Activated CD8-positive, alpha-beta T cell treated with anti-CD3 and anti-CD28 coated beads for 36 hours (primary cell): ENCODE results near the gene ZNF177. TPM values are rescaled to one million over a fixed set of nuclear protein-coding genes. Genes with fewer than 3 reads are reported as not detected.

Source experiments
- ATAC-seq: fragments of 200-7000 bp; cut with Tn5 transposase; one replicate; pipeline ENCODE4 v1.10.0; 2021; ENCODE audit warnings: mild to moderate bottlenecking, moderate library complexity
- CTCF ChIA-PET: fragments of 350-600 bp; sonication (Branson Sonifier 250); formaldehyde crosslinking; loops from one replicate; lab custom pipeline; 2021; ENCODE audit warnings: antibody characterized with exemption; lab: Charles Lee
- POLR2A ChIA-PET: fragments of 350-600 bp; sonication (Branson Sonifier 250); formaldehyde crosslinking; loops from one replicate; lab custom pipeline; 2021; ENCODE audit warnings: antibody characterized with exemption; lab: Charles Lee
- DNase-seq: peaks from one replicate; pipeline ENCODE4 v3.0.0-alpha.2; 2020
- H3K27ac Mint-ChIP-seq: one replicate; pipeline ENCODE4 v1.8.0; 2021; ENCODE audit warnings: mild to moderate bottlenecking, mixed read lengths
- H3K27me3 Mint-ChIP-seq: one replicate; pipeline ENCODE4 v1.8.0; 2021; ENCODE audit warnings: mixed read lengths
- H3K36me3 Mint-ChIP-seq: one replicate; pipeline ENCODE4 v1.8.0; 2021; ENCODE audit warnings: low read depth, mixed read lengths
- H3K4me1 Mint-ChIP-seq: one replicate; pipeline ENCODE4 v1.8.0; 2021; ENCODE audit warnings: low read depth, mixed read lengths
- H3K4me3 Mint-ChIP-seq: one replicate; pipeline ENCODE4 v1.8.0; 2021; ENCODE audit warnings: mild to moderate bottlenecking, moderate library complexity, mixed read lengths
- H3K9me3 Mint-ChIP-seq: one replicate; pipeline ENCODE4 v1.8.0; 2021; ENCODE audit warnings: mixed read lengths
- CTCF ChIP-seq: fragments of 200-600 bp; IDR thresholded peaks from one replicate; pipeline ENCODE4 v1.8.0; 2022; ENCODE audit warnings: antibody characterized with exemption, mild to moderate bottlenecking
- intact Hi-C: fragments of 100-400 bp; cut with micrococcal nuclease; formaldehyde crosslinking; loops from one replicate; pipeline ENCODE4 v1.10.0; 2022
- total RNA-seq, 2 experiments: library from RNA; stranded (reverse); gene quantifications; one replicate each; pipeline ENCODE4 v1.2.3, GENCODE V29; 2021

The ZNF177 gene
- total RNA-seq, 2 experiments from 2014 or later: 1.6 to 1.9 TPM

GRCh38 chr19:9370738-9371619, 8.2 kb downstream of the ZNF177 start:
- Mint-ChIP-seq H3K27ac (no peak overlapping the region), H3K36me3 (peaks cover 57% of the 10 kb centered on the region), H3K27me3 (no peaks in the 10 kb centered on the region), H3K4me3 (no peak overlapping the region), H3K9me3 (peaks cover 55% of the 10 kb centered on the region), H3K4me1 (no peaks in the 10 kb centered on the region)
- intact Hi-C loops: no loop called here
- DNase-seq (no peak), ATAC-seq (no peak)
- TF ChIP-seq CTCF: no peak
- CTCF ChIA-PET: no interaction called here
- POLR2A ChIA-PET: no interaction called here

- Mint-ChIP-seq H3K27me3 (no peaks in the 10 kb centered on the region), H3K9me3 (peaks cover 70% of the 10 kb centered on the region), H3K27ac (no peak overlapping the region), H3K4me1 (no peaks in the 10 kb centered on the region), H3K36me3 (peaks cover 91% of the 10 kb centered on the region), H3K4me3 (no peak overlapping the region)
- DNase-seq (no peak), ATAC-seq (no peak)
- ChIA-PET CTCF (no interaction called here), POLR2A (no interaction called here)
- intact Hi-C loops: no loop called here
- TF ChIP-seq CTCF: no peak
These were observed 18.6 kb downstream of the ZNF177 start for GRCh38 chr19:9381361-9381785.

- peaks cover 48% of the 10 kb centered on the region for H3K9me3 Mint-ChIP-seq
- peaks cover 9% of the 10 kb centered on the region for H3K4me1 Mint-ChIP-seq
- intact Hi-C loops: no loop called here
- no peak for TF ChIP-seq CTCF
- POLR2A ChIA-PET: no interaction called here
- peak overlapping the region; percentile 81 for H3K27ac Mint-ChIP-seq
- peaks cover 59% of the 10 kb centered on the region for H3K36me3 Mint-ChIP-seq
- peak; percentile 91 for ATAC-seq
- CTCF ChIA-PET: no interaction called here
- DNase-seq: peak; percentile 79
- peak overlapping the region; percentile 76 for H3K4me3 Mint-ChIP-seq
- no peaks in the 10 kb centered on the region for H3K27me3 Mint-ChIP-seq
These were observed 44.1 kb downstream of the ZNF177 start for GRCh38 chr19:9406798-9407352.

GRCh38 chr19:9407827-9408226, 45.0 kb downstream of the ZNF177 start:
- H3K4me3 Mint-ChIP-seq: peak overlapping the region; percentile 76
- POLR2A ChIA-PET: interaction anchor here (1.0 kb wide), 1 partner anchor 467 kb away, joined by 3 read pairs; no protein-coding TSS in a partner anchor

More at GRCh38 chr19:9407827-9408226, 45.0 kb downstream of the ZNF177 start:
- peaks cover 9% of the 10 kb centered on the region for H3K4me1 Mint-ChIP-seq
- intact Hi-C loops: loop anchor here (2.0 kb wide), 1 partner anchor 31 kb away; no protein-coding TSS in a partner anchor
- peaks cover 55% of the 10 kb centered on the region for H3K9me3 Mint-ChIP-seq
- ATAC-seq: no peak
- no peak for DNase-seq
- H3K27me3 Mint-ChIP-seq: no peaks in the 10 kb centered on the region
- no peak for TF ChIP-seq CTCF
- peaks cover 67% of the 10 kb centered on the region for H3K36me3 Mint-ChIP-seq
- CTCF ChIA-PET: no interaction called here
- H3K27ac Mint-ChIP-seq: no peak overlapping the region
